Femur (tissue), 1 donor: ENCODE results near the gene NUP35.
"Not testable (repeated sequence)": the region's sequence is repeated elsewhere in the genome, so short reads cannot be mapped to it uniquely, and the experiment has no call there.

Experiments used
- DNase-seq: peaks from one replicate; pipeline ENCODE4 v3.0.0-alpha.2; 2017

Gene NUP35

GRCh38 chr2:183148955-183149354, 24.7 kb downstream of the NUP35 start:
- no peak for DNase-seq

GRCh38 chr2:183149489-183149888, 25.2 kb downstream of the NUP35 start:
- DNase-seq: no peak

DNA sequence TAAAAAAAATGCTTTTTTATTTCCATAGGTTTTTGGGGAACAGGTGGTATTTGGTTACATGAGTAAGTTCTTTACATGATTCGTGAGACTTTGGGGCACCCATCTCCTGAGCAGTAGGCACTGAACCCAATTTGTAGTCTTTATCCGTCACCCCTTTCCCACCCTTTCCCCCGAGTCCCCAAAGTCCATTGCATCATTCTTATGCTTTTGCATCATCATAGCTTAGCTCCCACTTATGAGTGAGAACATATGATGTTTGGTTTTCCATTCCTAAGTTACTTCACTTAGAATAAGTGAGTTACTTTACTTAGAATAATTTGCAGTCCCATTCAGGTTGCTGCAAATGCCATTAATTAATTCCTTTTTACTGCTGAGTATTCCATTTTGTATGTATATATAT, 28.0 kb downstream of the NUP35 start:
- DNase-seq: not testable (repeated sequence)

- DNase-seq: no peak
Measured at GRCh38 chr2:183153967-183154366, 29.7 kb downstream of the NUP35 start.

DNA sequence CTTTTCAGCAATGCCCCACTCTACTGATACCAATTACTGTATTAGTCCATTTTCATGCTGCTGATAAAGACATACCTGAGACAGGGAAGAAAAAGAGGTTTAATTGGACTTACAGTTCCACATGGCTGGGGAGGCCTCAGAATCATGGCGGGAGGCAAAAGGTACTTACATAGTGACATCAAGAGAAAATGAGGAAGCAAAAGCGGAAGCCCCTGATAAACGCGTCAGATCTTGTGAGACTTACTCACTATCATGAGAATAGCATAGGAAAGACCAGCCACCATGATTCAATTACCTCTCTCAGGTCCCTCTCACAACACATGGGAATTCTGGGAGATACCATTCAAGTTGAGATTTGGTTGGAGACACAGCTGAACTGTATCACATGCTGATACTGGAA, 30.5 kb downstream of the NUP35 start:
- DNase-seq: not testable (repeated sequence)

- no peak for DNase-seq
Measured at GRCh38 chr2:183157131-183157530, 32.9 kb downstream of the NUP35 start.

- DNase-seq: no peak
Measured at GRCh38 chr2:183162362-183162761, 38.1 kb downstream of the NUP35 start.

GRCh38 chr2:183163821-183164649, 39.8 kb downstream of the NUP35 start:
- DNase-seq: no peak

DNA sequence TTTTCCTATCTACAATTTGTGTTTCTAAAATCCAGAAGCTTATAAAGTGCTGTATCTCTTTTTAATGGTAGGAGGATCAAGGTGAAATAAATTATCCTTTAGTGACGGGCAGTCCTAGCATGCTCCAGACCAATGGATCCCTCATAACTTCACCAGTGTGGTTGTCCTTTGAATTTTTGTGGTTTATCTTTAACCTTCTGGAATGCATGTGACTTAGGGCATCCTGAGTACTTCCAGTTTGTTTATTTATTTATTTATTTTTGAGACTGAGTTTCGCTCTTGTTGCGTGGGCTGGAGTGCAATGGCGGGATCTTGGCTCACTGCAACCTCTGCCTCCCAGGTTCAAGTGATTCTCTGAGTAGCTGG, 40.4 kb downstream of the NUP35 start:
- no peak for DNase-seq

DNA sequence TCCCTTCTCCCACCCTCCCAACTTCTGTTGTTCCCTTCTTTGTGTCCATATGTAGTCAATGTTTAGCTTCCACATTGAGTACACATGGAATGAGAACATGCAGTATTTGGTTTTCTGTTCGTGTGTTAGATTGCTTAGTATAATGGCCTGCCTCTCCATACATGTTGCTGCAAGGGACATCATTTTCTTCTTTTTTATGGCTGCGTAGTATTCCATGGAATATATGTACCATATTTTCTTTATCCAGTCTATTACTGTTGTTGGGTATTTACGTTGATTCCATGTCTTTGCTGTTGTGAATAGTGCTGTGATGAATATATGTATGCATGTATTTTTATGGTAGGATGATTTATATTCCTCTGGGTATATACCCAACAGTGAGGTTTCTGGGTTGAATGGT, 42.0 kb downstream of the NUP35 start:
- DNase-seq: no peak

DNA sequence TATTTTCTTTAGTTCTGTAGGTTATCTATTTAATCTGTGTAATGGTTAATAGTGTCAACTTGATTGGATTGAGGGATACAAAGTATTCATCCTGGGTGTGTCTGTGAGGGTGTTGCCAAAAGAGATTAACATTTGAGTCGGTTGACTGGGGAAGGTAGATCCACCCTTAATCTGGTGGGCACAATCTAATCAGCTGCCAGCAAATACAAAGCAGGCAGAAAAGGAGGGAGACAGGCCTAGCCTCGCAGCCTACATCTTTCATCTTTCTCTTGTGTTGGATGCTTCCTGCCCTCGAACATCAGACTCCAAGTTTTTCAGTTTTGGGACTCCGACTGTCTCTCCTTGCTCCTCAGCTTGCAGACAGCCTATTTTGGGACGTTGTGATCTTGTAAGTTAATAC, 42.7 kb downstream of the NUP35 start:
- DNase-seq: not testable (repeated sequence)

DNA sequence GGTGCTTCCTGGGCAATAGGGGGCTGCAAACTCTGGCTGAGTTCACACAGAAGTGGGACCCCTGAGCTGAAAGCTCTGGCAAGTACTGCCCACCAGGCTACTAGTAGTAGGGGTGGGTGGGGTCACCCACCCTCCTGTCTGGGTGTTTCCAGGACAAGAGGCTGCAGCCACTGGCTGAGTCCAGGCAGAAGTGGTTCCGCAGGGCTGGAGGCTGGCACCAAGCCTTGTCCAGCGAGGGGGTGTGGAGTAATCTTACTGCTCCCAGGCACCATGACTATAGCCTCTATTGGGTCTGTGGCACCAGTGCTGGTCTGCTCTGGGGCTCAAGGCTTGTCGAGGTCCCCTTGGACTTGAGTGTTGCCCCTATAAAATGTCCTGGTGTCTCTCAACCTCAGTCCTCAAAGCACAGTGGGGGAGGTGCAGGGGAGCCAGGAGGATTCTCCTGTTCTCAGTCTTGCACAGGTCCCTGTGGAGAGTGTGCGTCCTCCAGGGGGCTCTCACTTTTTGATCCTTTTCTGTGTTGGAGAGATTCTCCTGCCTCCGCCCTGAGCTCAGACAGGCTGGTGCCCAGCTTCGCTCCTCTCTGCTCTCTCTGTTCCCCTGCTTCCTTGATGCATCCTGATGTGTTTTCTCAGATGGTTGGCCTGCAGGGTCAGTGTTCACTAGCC, 48.1 kb downstream of the NUP35 start:
- no peak for DNase-seq

DNA sequence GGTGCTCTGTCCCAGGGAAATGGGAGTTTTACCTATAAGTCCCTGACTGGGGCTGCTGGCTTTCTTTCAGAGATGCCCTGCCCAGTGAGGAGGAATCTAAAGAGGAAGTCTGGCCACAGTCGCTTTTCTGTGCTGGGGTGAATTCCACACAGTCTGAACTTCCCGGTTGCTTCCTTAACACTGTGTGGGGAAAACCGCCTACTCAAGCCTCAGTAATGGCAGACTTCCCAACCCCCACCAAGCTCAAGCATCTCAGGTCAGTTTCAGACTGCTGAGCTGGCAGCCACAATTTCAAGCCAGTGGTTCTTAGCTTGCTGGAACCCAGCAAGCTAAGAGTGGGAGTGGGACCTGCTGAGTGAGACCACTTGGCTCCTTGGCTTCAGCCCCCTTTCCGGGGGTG, 54.9 kb downstream of the NUP35 start:
- no peak for DNase-seq

- DNase-seq: no peak
Measured at GRCh38 chr2:183185534-183185933, 61.3 kb downstream of the NUP35 start.

DNA sequence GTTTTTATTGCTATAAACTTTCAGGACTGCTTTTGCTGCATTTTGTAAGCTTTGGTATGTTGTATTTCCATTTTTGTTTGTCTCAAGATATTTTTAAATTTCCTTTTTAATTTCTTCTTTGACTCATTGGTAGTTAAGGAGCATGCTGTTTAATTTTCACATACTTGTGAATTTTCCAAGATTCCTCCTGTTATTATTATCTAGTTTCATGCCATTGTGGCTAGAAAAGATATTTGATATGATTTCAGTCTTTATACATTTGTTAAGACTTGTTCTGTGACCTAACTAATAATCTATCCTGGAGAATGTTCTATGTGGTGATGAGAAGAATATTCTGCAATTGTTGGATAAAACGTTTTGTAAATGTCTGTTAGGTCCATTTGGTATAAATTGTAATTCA, 62.1 kb downstream of the NUP35 start:
- DNase-seq: no peak

DNA sequence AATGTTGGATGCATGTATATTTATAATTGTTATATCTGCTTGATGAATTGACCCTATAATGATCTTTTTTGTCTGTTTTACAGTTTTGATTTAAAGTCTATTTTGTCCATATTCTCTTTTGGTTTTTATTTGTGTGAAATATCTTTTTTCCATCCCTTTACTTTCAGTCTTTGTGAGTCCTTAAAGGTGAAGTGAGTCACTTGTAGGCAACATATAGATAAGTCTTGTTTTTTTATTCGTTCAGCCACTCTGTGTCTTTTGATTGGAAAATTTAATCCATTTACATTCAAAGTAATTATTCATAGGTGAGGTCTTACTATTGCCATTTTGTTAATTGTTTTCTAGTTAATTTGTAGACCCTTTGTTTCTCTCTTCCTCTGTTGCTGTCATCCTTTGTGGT, 62.5 kb downstream of the NUP35 start:
- DNase-seq: no peak

- DNase-seq: no peak
Measured at GRCh38 chr2:183192343-183192742, 68.1 kb downstream of the NUP35 start.

DNA sequence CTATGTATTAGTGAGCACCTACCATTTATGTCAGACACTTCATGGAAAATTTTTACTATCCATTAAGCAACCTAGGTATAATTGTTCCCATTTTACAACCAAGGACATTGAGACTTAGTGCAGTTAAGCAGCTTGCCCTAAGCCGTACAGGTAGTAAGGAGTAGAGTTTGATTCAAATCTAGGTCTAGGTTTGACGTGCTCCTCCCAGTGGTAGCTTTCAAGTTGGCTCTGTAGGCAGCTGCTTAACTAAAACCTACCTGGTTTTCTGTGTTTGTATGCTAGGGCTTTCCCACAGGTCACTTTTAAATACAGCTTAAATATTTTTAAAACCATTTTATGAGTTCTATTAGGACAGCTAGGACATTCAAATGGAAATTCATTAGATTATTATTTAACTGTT, 69.7 kb downstream of the NUP35 start:
- DNase-seq: no peak

GRCh38 chr2:183195397-183195796, 71.2 kb downstream of the NUP35 start:
- no peak for DNase-seq

DNA sequence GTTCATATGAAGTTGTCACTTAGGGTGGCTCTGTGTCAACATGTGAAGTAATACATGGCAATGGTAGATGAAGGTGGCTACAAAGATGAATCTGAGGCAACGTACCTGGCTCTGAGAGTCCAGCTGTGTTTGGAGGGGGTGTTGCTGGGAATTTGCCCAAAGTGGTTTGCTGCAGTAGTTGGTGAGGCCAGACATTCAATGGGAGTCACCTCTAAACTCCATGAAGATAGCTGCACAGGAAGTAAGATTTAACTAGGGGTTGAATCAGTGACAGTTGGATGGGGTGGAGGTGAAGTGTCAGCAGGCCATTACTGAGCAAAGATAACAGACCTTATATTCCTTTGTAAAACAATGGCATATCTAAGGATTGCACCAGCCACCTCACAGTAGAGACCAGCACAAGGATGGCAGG, 71.8 kb downstream of the NUP35 start:
- DNase-seq: no peak

GRCh38 chr2:183204397-183204796, 80.2 kb downstream of the NUP35 start:
- no peak for DNase-seq

GRCh38 chr2:183207110-183207509, 82.9 kb downstream of the NUP35 start:
- DNase-seq: no peak

DNA sequence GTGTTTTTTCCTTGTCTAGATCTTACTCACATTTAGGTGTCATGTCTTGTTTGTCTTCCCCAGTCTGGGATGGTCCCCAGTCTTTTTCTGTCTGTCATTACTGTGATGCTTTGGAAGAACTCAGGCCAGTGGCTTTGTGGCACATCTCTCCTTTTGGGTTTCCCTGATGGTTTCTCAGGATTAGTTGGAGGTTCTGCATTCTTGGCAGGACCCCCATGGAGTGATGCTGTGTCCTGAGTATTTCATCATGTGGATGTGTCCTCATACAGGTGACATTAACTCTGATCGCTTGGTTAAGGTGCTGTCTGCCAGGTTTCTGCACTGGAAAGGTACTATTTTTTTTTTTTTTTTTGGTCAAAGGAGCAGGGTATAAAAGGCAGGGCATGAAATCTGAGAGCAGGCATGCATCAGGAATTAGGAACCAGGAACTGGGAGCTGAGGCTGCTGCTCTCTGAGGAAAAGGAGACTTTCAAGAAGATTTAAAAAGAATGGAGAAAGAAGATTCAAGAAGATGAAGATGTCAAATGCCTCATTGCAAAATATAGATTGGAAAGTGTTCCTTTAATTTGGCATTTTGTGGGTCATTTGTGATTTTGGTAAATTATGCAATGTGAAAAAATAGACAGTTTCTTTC, 85.3 kb downstream of the NUP35 start:
- DNase-seq: no peak
